Liver (tissue), 3 donors: Measurements from ENCODE around the gene CAMSAP2.

Experiments
- CTCF ChIP-seq: fragments of 150-350 bp; IDR thresholded peaks from 2 replicates; pipeline ENCODE4 v1.5.1; 2017; ENCODE audit warnings: improper control_type of control experiment, low read depth, low read length; ENCODE audit not compliant: missing input control
- JUND ChIP-seq, 2 donors: IDR thresholded peaks; 2 replicates each; pipeline ENCODE4 v1.6.1; 2016; ENCODE audit warnings: antibody characterized with exemption in 2 of 2
- donor health status: healthy.
- donor health status: healthy.

- TF ChIP-seq JUND (IDR thresholded peaks at IDR 0.05) = no peak
- TF ChIP-seq CTCF = no peak
Observed at GRCh38 chr1:200887036-200887435, 148.3 kb downstream of the CAMSAP2 start.
